Parathyroid adenoma (tissue), 2 donors: ENCODE measurements around the gene PHGDH.

ENCODE experiments used
- H2AFZ ChIP-seq: fragments of 300-600 bp; sonication (generic); one replicate; pipeline ENCODE4 v1.7.0; 2017; ENCODE audit warnings: antibody characterized with exemption, mild to moderate bottlenecking
- H3K27ac ChIP-seq: fragments of 300-600 bp; sonication (generic); one replicate; pipeline ENCODE4 v1.7.0; 2017
- H3K27me3 ChIP-seq: fragments of 300-600 bp; sonication (generic); one replicate; pipeline ENCODE4 v1.7.0; 2017; ENCODE audit warnings: low read length; ENCODE audit not compliant: control insufficient read depth, insufficient read depth
- H3K36me3 ChIP-seq: fragments of 300-600 bp; sonication (generic); one replicate; pipeline ENCODE4 v1.7.0; 2017; ENCODE audit warnings: low read length; ENCODE audit not compliant: control insufficient read depth, insufficient read depth
- H3K4me1 ChIP-seq: fragments of 300-600 bp; sonication (generic); one replicate; pipeline ENCODE4 v1.7.0; 2017; ENCODE audit warnings: control low read depth
- H3K4me2 ChIP-seq: fragments of 300-600 bp; sonication (generic); one replicate; pipeline ENCODE4 v1.7.0; 2017; ENCODE audit warnings: low read length
- H3K4me3 ChIP-seq: fragments of 300-600 bp; sonication (generic); one replicate; pipeline ENCODE4 v1.7.0; 2017; ENCODE audit warnings: low read depth, low read length
- H3K79me2 ChIP-seq: fragments of 300-600 bp; sonication (generic); one replicate; pipeline ENCODE4 v1.7.0; 2017; ENCODE audit warnings: control low read depth
- H3K9ac ChIP-seq: fragments of 300-600 bp; sonication (generic); one replicate; pipeline ENCODE4 v1.7.0; 2017; ENCODE audit warnings: mild to moderate bottlenecking
- H3K9me3 ChIP-seq: fragments of 300-600 bp; sonication (generic); one replicate; pipeline ENCODE4 v1.7.0; 2017; ENCODE audit warnings: low read length; ENCODE audit not compliant: control insufficient read depth
- TF ChIP-seq, protein P1 (sequence below): fragments of 300-600 bp; sonication (generic); IDR thresholded peaks from one replicate; pipeline ENCODE4 v1.7.0; 2017; ENCODE audit warnings: antibody characterized with exemption, mild to moderate bottlenecking
- donor health status: primary hyperparathyroidism.

Gene PHGDH

DNA sequence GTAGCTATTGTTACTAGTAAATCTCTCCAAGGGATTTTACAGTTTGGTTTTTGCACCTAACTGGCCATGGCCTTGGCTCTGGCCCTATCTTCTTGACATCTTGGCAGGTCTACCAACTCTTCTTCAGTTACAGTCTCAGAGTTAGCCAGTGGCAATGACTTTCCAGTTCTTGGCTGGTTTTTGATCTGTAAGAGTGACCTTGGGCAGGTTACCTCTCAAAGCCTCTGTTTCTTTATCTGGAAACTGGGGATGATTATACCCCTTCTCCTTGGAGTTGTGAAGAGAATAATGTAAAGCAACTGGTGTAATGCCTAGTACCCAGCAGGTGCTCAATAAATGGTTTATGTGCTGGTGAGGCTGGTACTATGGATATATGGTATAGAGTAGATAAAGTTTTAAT, 6.7 kb downstream of the PHGDH start:
- Histone ChIP-seq H3K9me3 (no peaks in the 10 kb centered on the region), H3K4me2 (peak overlapping the region; percentile 43), H3K4me1 (peaks cover 41% of the 10 kb centered on the region), H3K27me3 (no peaks in the 10 kb centered on the region), H3K36me3 (no peaks in the 10 kb centered on the region), H3K79me2 (peaks cover 16% of the 10 kb centered on the region), H3K27ac (peak overlapping the region; percentile 24), H2AFZ (no peak overlapping the region), H3K4me3 (no peak overlapping the region), H3K9ac (no peak overlapping the region)
- TF ChIP-seq, protein P1, sequence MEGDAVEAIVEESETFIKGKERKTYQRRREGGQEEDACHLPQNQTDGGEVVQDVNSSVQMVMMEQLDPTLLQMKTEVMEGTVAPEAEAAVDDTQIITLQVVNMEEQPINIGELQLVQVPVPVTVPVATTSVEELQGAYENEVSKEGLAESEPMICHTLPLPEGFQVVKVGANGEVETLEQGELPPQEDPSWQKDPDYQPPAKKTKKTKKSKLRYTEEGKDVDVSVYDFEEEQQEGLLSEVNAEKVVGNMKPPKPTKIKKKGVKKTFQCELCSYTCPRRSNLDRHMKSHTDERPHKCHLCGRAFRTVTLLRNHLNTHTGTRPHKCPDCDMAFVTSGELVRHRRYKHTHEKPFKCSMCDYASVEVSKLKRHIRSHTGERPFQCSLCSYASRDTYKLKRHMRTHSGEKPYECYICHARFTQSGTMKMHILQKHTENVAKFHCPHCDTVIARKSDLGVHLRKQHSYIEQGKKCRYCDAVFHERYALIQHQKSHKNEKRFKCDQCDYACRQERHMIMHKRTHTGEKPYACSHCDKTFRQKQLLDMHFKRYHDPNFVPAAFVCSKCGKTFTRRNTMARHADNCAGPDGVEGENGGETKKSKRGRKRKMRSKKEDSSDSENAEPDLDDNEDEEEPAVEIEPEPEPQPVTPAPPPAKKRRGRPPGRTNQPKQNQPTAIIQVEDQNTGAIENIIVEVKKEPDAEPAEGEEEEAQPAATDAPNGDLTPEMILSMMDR = no peak

DNA sequence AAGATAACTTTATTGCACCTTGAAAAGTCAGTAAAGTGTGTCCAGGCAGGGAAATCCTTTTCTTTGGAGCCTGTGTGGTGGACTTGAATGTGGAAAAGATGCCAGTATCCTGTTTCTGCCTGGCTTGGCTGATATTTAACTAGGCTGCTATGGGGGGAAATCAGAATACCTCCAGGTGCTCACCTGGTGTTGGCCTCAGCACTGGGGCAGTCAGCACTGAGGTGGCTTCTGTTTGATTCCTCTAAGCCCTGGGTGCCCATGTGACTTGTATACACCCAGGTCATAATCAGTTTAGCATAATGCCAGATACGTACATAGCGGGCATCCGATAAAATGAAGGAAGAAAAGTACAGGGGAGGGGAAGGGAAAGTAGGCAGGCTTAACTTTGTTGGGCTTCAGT, 7.2 kb downstream of the PHGDH start:
- Histone ChIP-seq H3K4me2 (peak overlapping the region; percentile 6), H3K27ac (no peak overlapping the region), H3K4me3 (no peak overlapping the region), H3K4me1 (peaks cover 37% of the 10 kb centered on the region), H2AFZ (no peak overlapping the region), H3K36me3 (no peaks in the 10 kb centered on the region), H3K27me3 (no peaks in the 10 kb centered on the region), H3K9ac (no peak overlapping the region), H3K9me3 (no peaks in the 10 kb centered on the region), H3K79me2 (peaks cover 16% of the 10 kb centered on the region)
- TF ChIP-seq, protein P1 = no peak

DNA sequence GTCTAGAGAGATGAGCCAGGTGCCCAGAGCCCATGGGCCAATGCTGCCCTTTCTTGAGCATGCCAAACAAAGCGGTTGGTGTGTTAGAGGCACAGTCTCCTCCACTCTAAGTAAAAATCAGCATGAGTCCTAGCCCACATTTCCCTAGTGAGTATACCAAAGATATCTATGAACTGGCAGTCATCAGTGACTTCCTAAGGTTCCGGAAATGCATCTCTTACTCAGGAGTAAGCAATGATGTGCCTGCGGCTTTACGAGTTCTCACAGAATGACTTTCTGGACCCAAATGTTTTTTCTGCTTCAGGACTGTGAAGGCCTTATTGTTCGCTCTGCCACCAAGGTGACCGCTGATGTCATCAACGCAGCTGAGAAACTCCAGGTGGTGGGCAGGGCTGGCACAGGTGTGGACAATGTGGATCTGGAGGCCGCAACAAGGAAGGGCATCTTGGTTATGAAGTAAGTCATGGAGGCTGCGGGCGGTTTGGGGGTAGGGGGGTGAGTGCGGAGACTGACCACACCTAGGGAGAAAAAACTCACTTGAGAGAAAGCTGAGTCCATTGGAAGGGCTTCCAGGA, 9.2 kb downstream of the PHGDH start:
- Histone ChIP-seq H3K79me2 (peaks cover 14% of the 10 kb centered on the region), H3K4me2 (no peak overlapping the region), H3K27me3 (no peaks in the 10 kb centered on the region), H2AFZ (no peak overlapping the region), H3K36me3 (no peaks in the 10 kb centered on the region), H3K9ac (no peak overlapping the region), H3K4me1 (peaks cover 31% of the 10 kb centered on the region), H3K4me3 (no peak overlapping the region), H3K27ac (no peak overlapping the region), H3K9me3 (no peaks in the 10 kb centered on the region)
- TF ChIP-seq, protein P1 = no peak

DNA sequence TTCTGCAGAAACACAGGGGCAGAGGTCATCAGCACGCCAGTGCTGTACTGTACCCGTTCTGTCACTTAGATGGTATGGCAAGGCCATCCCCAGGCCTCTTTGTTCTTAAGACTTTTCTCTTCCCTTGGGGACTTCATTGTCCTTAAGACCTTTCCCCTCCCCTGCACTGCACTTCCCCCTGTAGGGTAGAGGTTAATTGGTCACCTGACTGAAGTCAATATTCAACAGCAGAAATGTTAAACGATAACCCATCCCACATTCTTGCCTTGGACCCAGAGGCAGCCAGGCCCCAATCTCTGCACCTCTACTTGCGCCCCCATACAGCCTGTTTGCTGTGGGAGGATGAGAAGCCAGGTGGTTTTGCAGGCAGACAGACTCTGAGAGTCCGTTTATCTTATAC, 10.2 kb downstream of the PHGDH start:
- Histone ChIP-seq H3K4me1 (peaks cover 24% of the 10 kb centered on the region), H2AFZ (no peak overlapping the region), H3K27ac (no peak overlapping the region), H3K9me3 (no peaks in the 10 kb centered on the region), H3K9ac (no peak overlapping the region), H3K4me2 (no peak overlapping the region), H3K79me2 (peaks cover 12% of the 10 kb centered on the region), H3K27me3 (no peaks in the 10 kb centered on the region), H3K36me3 (no peaks in the 10 kb centered on the region), H3K4me3 (no peak overlapping the region)
- TF ChIP-seq, protein P1 = no peak

DNA sequence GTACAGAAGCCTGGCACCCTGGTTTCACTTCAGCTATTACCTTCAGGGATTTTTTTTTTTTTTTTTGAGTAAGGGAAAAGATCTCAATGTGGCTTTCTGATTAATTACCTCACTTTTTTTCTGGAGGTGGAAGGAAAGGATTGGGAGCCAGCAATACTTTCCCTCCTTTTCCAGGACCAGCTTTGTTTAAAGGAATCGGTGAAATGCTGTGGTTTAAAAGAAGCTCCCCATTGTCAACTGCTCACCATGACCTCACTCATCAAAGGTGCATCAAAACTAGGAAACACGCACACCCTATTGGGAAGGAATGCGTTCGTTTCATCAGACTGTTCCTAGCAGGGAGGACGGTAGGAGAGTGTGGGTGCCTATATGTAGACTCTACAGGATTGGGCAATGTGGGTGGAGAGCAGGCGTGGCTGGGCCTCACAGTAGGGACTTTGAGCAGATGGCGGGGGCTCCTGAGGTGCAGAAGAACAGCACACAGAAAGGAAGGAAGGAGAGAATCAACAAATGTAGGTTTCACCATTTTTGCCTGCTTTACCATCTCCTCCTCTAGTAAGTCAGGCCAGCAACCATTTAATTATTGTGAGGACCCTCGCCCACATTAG, 13.0 kb downstream of the PHGDH start:
- Histone ChIP-seq H3K9me3 (no peaks in the 10 kb centered on the region), H3K4me2 (no peak overlapping the region), H3K36me3 (no peaks in the 10 kb centered on the region), H3K27ac (no peak overlapping the region), H3K79me2 (peaks cover 6% of the 10 kb centered on the region), H3K9ac (no peak overlapping the region), H3K4me3 (no peak overlapping the region), H3K27me3 (no peaks in the 10 kb centered on the region), H2AFZ (no peak overlapping the region), H3K4me1 (peaks cover 7% of the 10 kb centered on the region)
- TF ChIP-seq, protein P1 = no peak
